Activated T-cell treated with anti-CD3 and anti-CD28 coated beads for 48 hours (primary cell): ENCODE measurements around the gene AGL.
"Not testable (repeated sequence)": the region's sequence is repeated elsewhere in the genome, so short reads cannot be mapped to it uniquely, and the experiment has no call there.

Experiments
- DNase-seq: peaks from one replicate; pipeline ENCODE4 v3.0.0-alpha.2; 2020; ENCODE audit warnings: low read depth

The AGL gene

DNA sequence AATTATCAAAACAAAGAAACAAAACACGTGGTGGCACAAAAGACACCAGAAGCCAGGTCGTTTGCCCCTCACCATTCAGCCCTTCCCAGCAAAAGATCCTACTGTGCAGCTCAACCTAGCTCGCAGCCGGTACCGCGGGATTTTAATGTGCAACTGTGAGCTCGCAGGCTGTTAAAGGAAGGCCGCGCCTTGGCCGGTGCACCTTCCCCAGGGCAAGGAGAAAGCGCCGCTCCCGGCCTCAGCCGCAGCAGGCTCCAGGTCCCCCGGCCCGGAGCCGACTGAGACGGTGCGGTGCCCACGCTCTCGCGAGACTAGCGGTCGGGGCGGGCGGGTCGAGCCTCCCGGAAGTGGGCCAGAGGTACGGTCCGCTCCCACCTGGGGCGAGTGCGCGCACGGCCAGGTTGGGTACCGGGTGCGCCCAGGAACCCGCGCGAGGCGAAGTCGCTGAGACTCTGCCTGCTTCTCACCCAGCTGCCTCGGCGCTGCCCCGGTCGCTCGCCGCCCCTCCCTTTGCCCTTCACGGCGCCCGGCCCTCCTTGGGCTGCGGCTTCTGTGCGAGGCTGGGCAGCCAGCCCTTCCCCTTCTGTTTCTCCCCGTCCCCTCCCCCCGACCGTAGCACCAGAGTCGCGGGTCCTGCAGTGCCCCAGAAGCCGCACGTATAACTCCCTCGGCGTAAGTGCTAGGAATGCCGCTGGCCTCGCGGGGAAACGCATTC lies at the start of gene AGL:
TSS of gene AGL (plus strand) at position 618 of the 715 bp plus-strand sequence. CDS start 682 bp downstream, outside the sequence.
- DNase-seq, result peak; percentile 84

DNA sequence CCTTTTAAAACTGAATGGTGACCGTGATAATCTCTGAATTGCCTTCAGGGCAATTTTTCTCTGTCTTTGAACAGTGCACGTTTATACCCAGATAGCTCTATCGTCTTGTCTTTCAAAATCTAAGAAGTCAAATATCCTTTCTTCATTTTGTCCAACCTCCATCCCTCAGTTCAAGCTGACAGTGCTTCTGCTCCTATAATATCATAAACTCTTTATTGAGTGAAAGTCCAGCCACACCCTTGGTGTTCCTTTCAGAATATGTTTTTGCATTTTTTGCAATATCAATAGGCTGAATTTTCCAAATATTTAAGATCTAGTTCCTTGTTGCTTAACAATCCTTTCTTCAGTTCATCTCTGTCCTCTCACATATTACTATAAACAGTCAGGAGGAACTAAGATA lies 48.6 kb upstream of the AGL start:
- no peak for DNase-seq

DNA sequence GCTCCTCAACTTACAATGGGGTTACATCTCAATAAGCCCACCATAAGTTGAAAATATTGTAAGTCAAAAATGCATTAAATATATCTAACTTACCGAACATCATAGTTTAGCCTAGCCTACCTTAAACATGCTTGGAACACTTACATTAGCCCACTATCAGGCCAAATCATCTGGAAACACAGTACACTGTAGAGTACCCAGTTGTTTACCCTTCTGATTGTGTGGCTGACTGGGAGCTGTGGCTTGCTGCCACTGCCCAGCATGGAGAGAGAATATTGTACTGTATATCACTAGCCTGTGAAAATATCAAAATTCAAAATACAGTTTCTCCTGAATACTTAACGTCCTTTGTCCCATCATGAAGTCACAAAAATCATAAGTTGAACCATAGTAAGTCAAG lies 43.3 kb upstream of the AGL start:
- DNase-seq, result no peak

DNA sequence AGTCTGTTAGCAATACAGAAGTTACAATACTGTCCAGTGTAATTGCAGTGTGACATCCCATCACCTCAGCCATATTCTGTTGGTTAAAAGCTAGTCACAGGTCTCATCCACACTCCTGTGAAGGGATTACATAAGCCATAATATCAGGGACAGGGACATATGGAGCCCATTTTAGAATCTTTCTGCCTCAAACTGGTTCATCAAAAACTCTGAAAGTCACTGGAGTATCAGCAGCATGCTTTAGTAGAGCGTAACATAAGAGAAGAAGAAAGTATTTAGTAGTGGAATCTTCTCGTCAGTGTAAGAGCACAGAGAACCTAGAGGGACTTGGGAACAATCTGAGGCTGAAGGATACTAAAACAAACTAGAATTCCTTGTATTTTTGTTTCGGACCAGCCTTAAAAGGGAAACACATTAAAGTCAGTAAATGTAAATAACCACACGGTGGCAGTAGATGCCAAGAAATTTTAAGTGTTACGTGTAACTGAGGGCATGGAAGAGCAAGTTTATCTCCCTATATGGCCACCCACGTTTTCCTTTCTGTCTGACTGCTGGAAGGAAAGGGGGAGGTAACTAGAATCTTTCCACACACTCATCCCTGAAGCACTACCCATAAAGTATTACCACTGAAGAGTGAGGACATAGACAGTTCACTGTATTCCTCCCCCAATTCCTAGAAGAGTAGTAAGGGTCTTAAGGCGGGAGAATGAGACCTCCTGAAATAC lies 41.6 kb upstream of the AGL start:
- no peak for DNase-seq

DNA sequence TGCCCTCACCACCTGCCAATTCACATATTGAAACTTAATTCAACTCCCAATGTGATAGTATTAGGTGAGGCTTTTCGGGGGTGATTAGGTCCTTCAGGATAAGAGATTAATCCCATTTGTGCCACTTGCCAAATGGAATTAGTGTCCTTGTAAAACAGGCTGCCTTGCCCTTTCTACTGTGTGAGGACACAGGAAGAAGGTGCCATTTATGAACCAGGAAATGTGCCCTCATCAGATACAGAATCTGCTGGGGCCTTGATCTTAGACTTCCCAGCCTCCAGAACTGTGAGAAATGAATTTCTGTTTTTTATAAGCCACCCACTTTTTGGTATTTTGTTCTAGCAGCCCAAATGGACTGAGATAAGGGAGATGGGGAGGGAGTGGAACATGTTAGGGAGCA lies 39.1 kb upstream of the AGL start:
- DNase-seq, result no peak

DNA sequence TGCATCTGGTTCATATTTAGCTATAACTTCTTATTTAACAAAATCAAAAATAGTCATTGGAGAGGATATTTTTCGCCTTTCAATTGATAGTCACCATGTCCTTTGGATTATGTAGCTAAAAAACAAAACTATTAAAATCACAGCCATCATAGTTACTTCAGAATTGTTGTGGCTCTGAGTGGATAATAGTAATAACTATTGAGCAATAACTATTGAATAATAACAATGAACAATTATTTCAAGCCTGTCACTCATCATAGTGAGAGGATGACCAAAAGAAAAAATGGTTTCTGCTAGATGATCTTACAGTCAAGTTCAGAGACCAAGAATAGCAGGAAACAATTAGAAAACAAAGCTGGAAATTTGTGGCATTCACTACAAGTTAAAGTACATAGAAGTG lies 38.4 kb upstream of the AGL start:
- no peak for DNase-seq

DNA sequence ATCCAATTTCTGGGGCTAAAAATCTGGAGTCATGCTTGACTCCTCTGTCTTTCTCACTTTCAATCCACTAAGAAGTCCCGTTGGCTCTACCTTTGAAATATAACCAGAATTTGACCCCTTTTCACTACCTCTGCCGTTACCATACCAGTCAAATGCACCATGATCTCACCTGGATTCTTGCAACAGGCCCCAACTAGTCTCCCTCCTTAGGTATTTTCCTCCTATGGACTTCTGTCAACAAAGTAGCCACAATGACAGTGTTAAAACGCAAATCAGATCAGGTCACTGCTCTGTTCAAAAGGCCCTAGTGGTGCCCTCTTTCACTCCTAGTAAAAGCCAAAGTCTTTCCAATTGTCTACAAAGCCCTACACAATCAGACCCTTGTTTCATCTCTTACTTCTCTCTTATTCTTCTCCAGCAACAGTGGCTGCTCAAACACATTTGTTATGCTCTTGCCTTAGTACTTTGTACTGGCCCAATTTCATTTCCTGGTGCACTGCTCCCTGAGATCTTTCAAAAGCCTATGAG lies 35.7 kb upstream of the AGL start:
- DNase-seq, result no peak

DNA sequence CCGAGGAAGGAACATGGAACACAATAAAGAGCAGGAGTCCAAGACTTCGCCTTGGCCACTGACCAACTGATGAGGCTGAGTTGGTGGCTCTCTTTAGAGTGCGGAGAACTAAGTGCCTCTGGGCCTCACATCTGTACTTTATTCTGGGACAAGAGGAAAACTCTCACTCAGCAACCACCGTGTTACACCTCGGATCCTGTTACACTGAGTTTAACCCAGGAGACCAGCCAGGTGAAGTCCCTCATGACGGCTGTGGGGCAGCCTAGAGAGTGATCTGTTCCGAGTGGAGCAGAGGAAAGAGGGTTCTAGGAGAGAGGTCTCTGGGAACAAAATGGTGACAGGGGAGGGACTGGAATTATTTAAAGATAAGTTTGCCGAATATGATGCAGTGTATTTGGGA lies 33.5 kb upstream of the AGL start:
- no peak for DNase-seq

DNA sequence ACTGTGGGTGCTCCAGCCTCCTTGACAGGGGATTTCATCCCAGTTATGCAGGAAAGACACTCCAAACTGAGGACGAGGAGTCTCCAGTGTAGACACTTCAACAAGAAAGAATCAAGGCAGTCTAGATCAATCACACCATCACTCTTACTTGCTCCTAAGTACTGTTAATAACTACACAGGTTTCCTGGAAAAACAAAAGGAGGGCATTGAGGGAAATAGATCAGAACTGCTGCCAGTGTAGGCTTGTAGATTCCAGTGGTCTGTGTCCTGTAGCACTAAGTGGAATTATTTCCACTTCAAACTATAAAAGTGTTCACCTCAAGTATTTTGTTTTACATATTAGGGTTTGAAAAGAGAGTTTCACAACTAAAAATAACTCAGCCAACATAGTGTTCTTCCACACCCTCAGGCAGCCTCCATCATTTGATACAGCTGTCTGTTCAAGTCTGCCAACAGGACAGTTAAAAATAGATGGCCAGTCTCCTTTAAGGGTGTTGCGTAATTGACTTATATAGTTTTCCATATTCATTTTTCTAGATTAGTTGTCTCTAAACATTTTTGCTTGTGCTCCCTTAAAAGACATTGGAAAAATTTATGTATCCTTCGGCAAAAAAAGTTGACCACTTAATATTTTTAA lies 32.0 kb upstream of the AGL start:
- DNase-seq, result no peak

DNA sequence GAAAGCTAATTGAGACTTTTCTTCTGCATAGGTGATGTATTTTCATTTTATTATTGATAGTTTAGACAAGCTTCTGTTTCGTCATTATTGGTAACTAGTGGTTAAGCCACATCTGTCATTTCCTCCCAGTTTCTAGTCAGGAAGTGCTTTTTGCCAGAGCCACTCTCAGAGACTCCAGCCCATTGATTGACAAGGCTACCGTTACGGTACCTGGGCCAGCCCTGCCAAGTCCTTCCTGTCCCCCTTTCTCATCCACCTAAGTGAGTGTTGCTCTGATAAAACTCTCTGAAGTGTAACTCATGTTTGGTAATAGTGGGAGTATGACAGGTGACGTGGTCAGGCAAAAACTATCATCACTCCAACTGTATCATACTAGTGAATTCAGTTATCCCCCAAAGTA lies 29.6 kb upstream of the AGL start:
- peak; percentile 7 for DNase-seq

DNA sequence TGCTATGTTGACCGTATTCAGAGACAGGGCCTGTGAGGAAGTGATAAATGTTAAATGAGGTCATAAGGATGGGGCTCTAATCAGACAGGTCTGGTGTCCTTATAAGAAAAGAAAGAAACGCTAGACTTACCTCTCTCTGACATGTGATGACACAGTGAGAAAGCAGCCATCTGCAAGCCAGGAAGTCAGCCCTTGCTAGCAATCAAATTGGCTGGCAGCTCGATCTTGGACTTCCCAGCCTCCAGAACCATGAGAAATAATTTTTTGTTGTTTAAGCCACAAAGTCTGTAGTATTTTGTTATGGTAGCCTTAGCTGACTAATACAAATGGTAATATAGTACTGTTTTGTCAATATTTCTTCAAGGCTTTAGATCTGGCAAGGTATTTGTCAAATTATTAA lies 25.1 kb upstream of the AGL start:
- no peak for DNase-seq

DNA sequence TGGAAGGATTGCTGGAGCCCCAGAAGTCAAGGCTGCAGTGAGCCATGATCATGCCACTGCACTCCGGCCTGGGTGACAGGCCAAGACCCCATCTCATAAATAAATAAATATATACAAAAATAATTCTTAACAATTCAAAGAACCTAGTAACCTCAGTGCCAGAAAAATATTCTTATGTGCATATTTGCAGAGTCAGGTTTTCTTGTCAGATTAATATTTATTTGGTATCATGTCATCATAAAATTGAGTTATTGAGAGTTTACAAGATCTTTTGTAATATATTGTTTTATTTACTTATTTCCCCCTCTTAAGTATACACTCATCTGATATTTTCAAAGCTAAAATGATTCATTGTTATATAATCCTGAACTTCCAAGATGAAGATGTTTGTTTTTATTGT lies 24.5 kb upstream of the AGL start:
- no peak for DNase-seq

DNA sequence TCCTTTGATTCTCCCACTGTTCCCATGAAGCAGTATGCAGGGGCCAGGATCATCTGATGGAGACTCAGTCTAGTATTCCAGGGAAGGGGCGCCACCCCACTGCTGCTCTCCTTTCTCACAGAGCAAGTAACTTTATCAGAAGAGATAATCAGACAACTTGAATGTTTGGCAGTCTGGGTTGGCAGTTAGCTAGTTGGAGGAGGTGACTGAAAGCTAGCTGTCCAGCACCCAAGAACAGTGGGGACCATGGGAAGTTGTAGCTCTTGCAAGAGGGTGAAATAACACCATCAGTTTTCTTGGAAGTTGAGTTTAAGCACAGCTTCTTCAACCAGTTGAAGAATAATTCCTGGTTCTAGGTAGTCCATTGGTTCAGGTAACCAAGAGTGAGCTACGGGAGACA lies 22.2 kb upstream of the AGL start:
- DNase-seq, result no peak

DNA sequence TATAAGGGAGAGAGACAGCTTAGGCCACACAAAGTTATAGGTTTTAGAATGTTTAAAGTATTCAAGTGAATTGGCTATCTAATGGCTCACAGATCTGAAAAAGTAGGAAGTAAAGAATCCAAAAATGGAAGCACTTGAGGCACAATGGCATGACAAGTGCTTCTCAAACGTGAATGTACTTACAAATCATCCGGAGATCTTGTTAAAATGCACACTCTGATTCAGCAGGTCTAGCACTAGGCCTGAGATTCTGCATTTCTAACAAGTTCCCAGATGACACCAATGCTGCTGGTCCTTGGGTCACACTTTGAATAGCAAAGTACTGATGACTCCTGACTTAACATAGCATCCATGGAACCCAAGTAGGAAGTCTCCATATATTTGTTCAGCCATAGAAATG lies 20.9 kb upstream of the AGL start:
- DNase-seq, result no peak

DNA sequence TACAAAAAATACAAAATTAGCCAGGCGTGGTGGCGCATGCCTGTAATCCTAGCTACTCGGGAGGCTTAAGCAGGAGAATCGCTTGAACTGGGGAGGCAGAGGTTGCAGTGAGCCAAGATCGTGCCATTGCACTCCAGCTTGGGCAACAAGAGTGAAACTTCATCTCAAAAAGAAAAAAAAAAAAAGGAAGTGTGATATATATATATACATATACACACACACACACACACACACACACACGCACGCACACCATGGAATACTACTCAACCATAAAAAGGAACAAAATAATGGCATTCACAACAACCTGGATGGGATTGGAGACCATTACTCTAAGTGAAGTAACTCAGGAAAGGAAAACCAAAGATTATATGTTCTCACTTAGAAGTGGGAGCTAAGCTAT lies 16.2 kb upstream of the AGL start:
- DNase-seq, result not testable (repeated sequence)

DNA sequence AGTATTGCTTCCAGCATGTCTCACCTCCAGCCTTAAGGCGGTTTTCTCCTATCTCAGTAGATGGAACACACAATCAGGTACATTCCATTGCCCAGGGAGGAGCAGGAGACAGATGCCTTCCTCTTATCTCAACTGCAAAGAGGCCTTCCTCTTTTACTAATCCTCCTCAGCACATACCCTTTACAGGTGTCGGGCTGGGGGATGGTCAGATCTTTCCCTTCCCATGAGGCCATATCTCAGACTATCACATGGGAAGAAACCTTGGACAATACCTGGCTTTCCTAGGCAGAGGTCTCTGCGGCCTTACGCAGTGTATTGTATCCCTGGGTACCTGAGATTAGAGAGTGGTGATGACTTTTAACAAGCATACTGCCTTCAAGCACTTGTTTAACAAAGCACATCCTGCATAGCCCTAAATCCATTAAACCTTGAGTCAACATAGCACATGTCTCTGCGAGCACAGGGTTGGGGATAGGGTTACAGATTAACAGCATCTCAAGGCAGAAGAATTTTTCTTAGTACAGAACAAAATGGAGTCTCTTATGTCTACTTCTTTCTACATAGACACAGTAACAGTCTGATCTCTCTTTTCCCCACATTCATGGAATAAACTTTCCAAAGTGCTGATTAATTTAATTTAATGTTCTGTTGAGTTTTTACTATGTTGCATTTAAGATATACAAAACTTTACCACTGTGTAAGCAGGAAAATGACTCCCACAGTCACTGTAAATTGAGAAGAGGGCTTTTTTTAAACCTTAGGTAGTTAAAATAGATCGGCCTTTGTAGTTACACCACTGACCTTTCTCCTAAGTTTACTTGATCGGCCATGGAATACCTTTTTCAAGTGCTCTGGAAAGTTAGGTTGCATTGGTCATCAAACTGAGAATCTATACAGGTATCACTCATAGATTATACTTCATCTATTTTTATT lies 13.7 kb upstream of the AGL start:
- DNase-seq, result not testable (repeated sequence)

DNA sequence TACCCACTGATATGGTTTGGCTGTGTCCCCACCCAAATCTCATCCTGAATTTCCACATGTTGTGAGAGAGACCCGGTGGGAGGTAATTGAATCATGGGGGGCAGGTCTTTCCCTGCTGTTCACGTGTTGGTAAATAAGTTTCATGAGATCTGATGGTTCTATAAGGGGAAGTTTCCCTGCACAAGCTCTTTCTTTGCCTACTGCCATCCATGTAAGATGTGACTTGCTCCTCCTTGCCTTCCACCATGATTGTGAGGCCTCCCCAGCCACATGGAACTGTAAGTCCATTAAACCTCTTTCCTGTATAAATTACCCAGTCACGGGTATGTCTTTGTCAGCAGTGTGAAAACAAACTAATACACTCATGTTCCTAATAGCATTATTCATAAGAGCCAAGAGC lies 9.8 kb upstream of the AGL start:
- DNase-seq, result not testable (repeated sequence)

DNA sequence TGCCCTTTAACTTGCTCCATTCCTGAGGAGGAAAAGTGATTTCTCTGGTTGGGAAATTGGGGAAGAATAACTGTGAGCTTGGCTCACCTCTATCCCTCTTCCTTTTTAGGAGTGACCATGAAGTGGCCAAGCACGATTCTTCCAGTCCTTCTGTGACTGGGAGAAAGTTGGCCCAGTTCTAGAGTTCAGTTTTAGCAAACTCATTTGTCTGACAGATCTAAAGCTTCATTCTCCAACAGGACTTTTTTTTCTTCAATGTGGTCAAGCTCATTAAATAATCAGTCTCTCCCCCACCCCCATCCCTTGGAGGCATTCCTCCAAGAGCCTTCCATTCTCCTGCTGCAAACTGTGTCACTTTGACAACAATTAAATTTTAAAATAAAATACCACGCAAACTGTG lies 6.4 kb upstream of the AGL start:
- DNase-seq, result no peak

DNA sequence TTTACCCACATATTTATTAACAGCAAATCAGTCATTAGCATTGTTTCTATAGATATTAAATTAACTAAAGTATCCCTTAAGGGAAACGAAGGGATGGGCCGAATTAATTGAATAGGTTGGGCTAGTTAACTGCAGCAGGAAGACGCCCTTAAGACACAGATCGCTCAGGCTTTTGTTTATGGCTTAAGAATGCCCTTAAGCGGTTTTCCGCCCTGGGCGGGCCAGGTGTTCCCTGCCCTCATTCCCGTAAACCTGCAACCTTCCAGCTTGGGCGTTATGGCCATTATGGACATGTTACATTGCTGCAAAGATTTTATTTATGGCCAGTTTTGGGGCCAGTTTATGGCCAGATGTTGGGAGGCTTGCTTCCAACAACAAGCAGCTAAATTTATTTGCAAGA lies 5.0 kb upstream of the AGL start:
- DNase-seq, result not testable (repeated sequence)

DNA sequence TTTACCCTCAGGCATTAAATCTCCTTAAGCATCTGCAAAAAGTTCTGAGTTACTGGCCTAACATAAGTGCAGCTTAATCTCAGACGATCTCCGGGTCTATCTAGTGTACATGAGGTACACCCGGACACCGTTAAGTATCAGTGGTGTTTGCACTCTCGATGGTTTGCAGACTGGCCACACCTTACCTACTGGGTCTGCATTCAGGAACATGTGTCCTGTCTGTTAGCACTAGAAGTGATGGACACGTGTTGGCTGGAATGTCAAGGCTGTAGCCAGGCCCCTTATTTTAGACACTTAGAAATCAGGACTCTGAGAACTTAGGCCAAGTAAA lies 783 bp upstream of the AGL start:
- no peak for DNase-seq

DNA sequence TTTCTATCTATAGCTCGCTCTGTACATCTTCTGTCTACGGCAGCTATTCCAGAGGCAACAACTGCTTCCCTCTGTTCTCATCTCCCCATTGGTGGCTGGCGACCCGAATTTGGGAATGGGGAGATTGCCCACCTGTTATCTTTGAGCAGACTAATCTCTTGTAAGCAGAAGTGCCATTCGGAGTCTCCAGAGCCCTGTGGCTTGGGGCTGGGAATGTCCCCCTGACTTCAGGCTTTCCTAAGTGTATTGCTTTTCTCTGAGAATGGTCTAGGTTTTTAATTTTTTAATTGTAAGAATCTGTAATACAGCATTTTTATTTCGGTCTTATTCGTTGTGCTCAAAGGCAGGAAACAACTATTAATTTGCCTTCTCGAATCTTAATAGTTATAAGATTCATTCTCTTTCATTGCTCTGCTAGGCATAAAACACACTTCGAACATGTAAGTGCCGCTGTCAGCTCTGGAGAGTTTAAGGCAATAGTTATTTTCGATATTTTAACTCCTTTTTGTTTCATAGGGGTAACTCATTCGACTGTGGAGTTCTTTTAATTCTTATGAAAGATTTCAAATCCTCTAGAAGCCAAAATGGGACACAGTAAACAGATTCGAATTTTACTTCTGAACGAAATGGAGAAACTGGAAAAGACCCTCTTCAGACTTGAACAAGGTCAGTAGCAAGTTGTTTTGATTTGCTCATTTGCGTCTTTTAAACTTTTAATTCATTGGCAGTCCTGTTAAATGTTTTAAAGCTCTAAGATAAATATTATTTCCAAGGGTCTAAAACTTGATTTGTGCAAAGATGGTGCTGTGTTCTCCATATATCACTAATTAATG lies 514 bp downstream of the AGL start:
- no peak for DNase-seq
